Measurements from ENCODE around the gene SLC30A2.

SLC30A2 gene

GRCh38 chr1:25994402-25995150, 51.3 kb downstream of the SLC30A2 start:
- DNase-seq = no peak

- no peak for DNase-seq
These were observed 52.5 kb downstream of the SLC30A2 start for GRCh38 chr1:25993197-25993951.

GRCh38 chr1:25992689-25993171, 53.2 kb downstream of the SLC30A2 start:
- DNase-seq = no peak

- no peak for DNase-seq
These were observed 53.8 kb downstream of the SLC30A2 start for GRCh38 chr1:25991937-25992688.

- peak; percentile 35 for DNase-seq
These were observed 55.1 kb downstream of the SLC30A2 start for GRCh38 chr1:25990702-25991395.

- DNase-seq = no peak
These were observed 55.7 kb downstream of the SLC30A2 start for GRCh38 chr1:25990251-25990650.

GRCh38 chr1:25989440-25990234, 56.3 kb downstream of the SLC30A2 start:
- no peak for DNase-seq

- DNase-seq = no peak
These were observed 58.0 kb downstream of the SLC30A2 start for GRCh38 chr1:25987951-25988350.
